HG03378 (cell line): ENCODE data around the gene POLR3F.
"Not testable (repeated sequence)": the region's sequence is repeated elsewhere in the genome, so short reads cannot be mapped to it uniquely, and the experiment has no call there.

ENCODE experiments used
- ATAC-seq: cut with Tn5 transposase; IDR thresholded peaks from one replicate; pipeline ENCODE4 v1.9.1; 2021; ENCODE audit warnings: mild to moderate bottlenecking, moderate library complexity; ENCODE audit not compliant: unreplicated experiment

The POLR3F gene

DNA sequence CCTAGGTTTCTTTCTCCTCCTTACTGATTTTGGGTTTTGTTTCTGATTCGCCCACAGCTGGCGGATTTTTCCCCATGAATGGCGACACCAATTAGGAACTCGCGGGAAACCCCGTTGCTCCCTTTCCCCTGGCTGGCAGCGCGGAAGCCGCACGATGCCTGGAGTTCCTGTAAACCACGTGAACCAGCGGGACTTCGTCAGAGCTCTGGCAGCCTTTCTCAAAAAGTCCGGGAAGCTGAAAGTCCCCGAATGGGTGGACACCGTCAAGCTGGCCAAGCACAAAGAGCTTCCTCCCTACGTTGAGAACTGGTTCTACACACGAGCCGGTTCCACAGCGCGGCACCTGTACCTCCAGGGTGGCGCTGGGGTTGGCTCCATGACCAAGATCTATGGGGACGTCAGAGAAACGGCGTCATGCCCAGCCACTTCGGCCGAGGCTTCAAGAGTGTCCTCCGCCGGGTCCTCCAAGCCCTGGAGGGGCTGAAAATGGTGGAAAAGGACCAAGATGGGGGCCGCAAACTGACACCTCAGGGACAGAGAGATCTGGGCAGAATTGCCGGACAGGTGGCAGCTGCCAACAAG, 37.4 kb downstream of the POLR3F start:
- no peak for ATAC-seq

GRCh38 chr20:18506744-18507143, 39.6 kb downstream of the POLR3F start:
- ATAC-seq = no peak

DNA sequence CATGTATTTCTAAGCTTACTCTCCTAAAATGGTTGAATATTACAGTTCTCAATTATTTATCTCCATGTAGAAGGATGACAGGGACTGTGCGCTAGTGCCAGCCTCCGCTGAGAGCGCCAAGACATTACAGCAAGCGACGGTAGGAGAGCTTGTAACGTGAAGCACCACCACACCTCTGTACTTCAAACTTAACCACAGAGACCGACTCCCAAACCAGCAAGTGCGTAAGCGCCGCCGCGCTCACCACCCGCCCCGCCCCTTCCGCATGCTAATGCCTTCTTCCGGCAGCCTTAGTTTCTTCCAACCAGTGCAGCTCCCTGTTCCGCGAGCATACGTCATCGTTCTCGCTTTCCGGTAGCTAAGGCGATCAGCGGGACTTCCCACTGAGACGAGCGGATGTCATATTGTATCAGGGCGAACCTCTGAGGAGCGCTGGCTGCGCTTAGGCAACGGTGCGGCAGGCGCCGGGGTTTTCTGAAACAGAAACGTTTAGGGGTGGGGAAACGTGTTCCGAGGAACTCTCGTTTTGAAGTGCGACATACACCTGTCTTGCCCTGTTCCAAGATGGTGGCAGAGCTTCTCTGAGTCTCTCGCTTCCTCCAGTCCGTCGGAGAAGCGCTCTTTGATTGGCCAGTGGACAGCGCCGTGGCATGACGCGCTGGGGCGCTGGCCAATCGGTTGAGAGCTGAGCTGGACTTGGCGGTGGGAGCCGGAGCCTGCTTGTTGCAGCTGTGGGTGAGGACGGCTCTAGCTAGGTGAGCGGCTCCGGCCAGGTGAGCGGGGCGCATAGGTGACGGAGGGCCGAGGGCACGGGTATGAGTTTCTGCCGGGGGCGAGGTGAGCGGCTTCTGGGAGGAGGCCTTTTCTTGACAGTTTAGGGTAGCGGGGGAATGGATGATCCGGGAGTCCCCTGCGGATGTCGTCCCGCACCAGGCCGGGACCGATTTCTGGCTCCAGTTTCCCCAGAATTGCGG, 40.3 kb downstream of the POLR3F start, which contains the start of gene SEC23B:
SEC23B (plus strand) TSS at position 723 of the 974 bp plus-strand sequence. CDS start 2,896 bp downstream, outside the sequence.
- ATAC-seq = peak; percentile 96

GRCh38 chr20:18511571-18511970, 44.4 kb downstream of the POLR3F start:
- ATAC-seq = no peak

GRCh38 chr20:18513208-18513607, 46.0 kb downstream of the POLR3F start:
- ATAC-seq = no peak

GRCh38 chr20:18514127-18514526, 46.9 kb downstream of the POLR3F start:
- no peak for ATAC-seq

GRCh38 chr20:18515973-18516372, 48.8 kb downstream of the POLR3F start:
- ATAC-seq = no peak

DNA sequence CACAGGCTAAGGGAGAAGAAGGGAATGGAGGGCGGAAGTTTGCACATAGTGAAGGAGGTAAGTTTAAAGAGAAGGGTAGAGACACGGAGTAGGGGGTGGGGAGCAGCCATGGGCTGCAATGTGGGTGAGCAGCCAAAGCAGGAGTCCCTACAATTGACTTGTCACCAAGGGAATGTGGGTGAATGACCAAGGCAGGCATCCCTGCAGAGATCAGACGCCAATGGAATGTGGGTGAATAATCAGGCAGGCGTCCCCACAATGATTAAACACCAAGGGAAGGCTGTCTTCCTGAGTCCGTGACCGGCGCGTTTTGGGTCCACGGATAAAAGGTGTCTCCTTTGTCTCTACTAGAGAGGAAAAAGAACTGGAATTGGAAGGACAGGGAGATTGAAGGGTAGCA, 54.9 kb downstream of the POLR3F start:
- not testable (repeated sequence) for ATAC-seq

DNA sequence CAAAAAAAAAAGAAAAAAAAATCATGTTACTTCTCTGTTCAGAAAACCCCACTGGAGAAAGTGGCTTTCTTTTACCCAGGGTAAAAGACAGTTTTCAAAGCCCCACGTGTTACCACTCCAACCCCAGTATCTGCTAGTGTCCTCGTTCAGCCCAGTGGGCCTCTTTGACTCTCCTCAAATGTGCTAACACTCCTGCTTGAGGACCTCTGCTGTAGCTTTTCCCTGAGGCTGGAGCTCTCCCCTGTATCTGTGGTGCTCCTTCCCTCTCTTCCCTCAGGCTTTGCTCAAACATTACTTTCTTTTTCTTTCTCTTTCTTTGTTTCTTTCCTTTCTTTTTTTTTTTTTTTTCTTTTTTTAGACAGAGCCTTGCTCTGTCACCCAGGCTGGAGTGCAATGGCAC, 55.9 kb downstream of the POLR3F start:
- no peak for ATAC-seq

DNA sequence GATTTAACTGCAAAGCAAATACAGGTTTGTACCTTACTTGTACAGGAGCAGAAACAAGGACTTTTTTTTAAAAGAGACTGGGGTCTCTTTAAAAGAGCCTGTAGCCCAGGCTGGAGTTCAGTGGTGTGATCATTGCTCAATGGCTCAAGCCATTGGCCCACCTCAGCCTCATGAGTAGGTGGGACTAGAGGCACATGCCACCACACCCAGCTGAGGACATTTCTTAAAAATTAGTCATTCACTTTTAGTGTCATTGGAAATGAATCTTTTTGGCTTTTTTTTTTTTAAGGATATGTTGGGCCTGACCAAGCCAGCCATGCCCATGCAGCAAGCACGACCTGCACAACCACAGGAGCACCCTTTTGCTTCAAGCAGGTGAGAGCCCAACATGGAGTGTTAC, 57.5 kb downstream of the POLR3F start:
- ATAC-seq = no peak

- ATAC-seq = not testable (repeated sequence)
Observed at GRCh38 chr20:18526761-18527160, 59.6 kb downstream of the POLR3F start.

GRCh38 chr20:18527339-18527738, 60.1 kb downstream of the POLR3F start:
- no peak for ATAC-seq

DNA sequence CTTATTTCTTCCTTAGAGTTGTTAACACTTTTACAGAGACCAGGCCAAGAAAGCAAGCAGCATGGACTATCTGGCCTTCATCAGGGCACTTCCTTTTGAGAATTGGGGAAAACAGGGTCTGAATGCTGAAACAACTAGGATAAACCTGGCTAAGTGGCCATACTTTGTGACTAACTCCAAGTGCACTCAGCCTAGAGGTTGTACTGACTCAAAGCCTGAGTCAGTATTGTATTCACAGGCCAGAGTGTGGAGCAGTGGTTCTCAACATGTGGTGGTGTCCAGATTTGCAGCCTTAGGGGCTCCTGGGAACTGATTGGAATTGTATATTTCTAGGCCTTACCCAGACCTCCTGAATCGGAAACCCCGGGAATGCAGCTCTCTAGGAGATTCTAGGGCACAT, 60.6 kb downstream of the POLR3F start:
- no peak for ATAC-seq

DNA sequence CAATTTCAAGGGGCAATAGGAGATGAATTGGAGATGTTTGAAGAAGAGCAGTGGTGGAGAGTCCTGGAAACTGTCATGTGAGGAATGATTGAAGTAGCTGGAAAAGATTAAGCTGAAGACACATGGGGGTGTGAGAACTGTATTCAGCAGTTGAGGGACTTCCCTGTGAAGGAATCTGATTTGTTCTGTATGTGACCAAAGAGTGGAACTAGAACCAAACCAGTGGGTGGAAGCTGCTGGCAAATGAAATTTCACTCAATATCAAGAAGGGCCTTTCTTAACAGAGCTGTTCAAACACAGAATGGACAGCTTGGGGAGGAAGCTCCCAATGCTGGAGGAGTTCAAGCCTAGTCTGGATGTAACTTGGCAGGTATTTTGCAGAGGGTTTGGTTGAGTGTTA, 61.9 kb downstream of the POLR3F start:
- no peak for ATAC-seq

- no peak for ATAC-seq
Observed at GRCh38 chr20:18532626-18533025, 65.4 kb downstream of the POLR3F start.

- no peak for ATAC-seq
Observed at GRCh38 chr20:18533491-18533890, 66.3 kb downstream of the POLR3F start.

- ATAC-seq = no peak
Observed at GRCh38 chr20:18533978-18534644, 66.9 kb downstream of the POLR3F start.
